ENCODE results near the gene SUCLA2. TPM values are rescaled to one million over a fixed set of nuclear protein-coding genes. Genes with fewer than 3 reads are reported as not detected.

The SUCLA2 gene
- total RNA-seq, 1 experiment from 2014 or later = 39.1 TPM

DNA sequence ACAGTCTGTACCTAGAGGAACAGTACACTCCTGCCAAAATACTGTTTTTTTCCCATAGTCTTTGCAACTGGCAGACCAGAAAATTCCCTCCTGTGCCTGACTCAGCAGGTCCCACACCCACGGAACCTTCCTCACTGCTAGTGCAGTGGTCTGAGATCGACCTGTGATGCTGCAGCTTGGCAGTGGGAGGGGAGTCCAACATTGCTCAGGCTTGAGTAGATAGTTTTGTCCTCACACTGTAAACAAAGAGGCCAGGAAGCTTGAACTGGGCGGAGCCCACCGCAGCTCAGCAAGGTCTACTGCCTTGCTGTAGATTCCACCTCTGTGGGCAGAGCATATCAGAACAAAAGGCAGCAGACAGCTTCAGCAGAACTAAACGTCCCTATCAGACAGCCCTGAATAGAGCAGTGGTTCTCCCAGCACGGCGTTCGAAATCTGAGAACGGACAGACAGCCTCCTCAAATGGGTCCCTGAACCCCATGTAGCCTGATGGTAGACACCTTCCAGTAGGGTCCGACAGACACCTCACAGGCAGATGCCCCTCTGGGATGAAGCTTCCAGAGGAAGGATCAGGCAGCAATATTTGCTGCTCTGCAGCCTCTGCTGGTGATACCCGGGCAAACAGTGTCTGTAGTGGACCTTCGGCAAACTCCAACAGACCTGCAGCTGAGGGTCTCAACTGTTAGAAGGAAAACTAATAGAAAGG, 92.7 kb downstream of the SUCLA2 start (continued):
- TF ChIP-seq, protein P1, sequence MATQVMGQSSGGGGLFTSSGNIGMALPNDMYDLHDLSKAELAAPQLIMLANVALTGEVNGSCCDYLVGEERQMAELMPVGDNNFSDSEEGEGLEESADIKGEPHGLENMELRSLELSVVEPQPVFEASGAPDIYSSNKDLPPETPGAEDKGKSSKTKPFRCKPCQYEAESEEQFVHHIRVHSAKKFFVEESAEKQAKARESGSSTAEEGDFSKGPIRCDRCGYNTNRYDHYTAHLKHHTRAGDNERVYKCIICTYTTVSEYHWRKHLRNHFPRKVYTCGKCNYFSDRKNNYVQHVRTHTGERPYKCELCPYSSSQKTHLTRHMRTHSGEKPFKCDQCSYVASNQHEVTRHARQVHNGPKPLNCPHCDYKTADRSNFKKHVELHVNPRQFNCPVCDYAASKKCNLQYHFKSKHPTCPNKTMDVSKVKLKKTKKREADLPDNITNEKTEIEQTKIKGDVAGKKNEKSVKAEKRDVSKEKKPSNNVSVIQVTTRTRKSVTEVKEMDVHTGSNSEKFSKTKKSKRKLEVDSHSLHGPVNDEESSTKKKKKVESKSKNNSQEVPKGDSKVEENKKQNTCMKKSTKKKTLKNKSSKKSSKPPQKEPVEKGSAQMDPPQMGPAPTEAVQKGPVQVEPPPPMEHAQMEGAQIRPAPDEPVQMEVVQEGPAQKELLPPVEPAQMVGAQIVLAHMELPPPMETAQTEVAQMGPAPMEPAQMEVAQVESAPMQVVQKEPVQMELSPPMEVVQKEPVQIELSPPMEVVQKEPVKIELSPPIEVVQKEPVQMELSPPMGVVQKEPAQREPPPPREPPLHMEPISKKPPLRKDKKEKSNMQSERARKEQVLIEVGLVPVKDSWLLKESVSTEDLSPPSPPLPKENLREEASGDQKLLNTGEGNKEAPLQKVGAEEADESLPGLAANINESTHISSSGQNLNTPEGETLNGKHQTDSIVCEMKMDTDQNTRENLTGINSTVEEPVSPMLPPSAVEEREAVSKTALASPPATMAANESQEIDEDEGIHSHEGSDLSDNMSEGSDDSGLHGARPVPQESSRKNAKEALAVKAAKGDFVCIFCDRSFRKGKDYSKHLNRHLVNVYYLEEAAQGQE (IDR thresholded peaks at IDR 0.05; ENCODE audit: low read depth) = no peak

DNA sequence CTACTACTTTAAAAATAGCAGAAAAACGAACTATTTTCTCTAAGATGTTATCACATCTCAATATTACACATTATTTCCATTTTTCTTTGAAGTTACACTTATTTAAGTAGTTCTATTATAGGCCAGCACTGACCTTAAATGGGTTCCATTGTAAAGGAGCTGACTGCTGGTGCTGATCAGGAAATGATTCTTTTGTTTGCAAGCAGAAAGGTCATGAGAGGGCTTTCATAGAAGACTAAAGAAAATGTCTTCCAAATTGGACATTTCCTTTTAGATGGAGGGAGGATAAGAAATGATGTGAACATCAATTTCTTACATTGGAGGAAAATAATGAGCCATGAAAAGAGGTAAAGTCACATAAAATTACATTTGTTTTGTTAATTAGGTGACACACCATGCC, 96.2 kb downstream of the SUCLA2 start:
- no peak overlapping the region for H3K4me3 ChIP-seq (replicated peaks in 1 of 2; ENCODE audit: low read depth in 1 of 2, low read length in 2 of 2)
- no peak overlapping the region for H3K4me2 ChIP-seq (ENCODE audit: low read length)
- RAD21 ChIA-PET (ENCODE audit: low non-redundant PET in 1 of 2, low total read pairs in 2 of 2, uncharacterized antibody in 2 of 2, unreplicated experiment in 2 of 2) = no interaction called here
- POLR2A ChIA-PET = no interaction called here
- no peak overlapping the region for H3K27ac ChIP-seq (ENCODE audit: low read depth, low read length)
- no peak for DNase-seq (ENCODE audit: low read depth, low spot score)
- H3K79me2 ChIP-seq (ENCODE audit: insufficient read depth, low read length) = no peaks in the 10 kb centered on the region
- no peak for TF ChIP-seq POLR2A (IDR thresholded peaks at IDR 0.05; ENCODE audit: borderline replicate concordance, extremely low read depth, insufficient read depth, insufficient read length)
- TF ChIP-seq CBX3 (IDR thresholded peaks at IDR 0.05; ENCODE audit: low read depth) = no peak
- no peak for TF ChIP-seq EZH2phosphoT487 (IDR thresholded peaks at IDR 0.05; ENCODE audit: borderline replicate concordance)
- TF ChIP-seq ZNF274 (IDR thresholded peaks at IDR 0.05; ENCODE audit: low read depth, low read length) = no peak
- TF ChIP-seq, protein P2, sequence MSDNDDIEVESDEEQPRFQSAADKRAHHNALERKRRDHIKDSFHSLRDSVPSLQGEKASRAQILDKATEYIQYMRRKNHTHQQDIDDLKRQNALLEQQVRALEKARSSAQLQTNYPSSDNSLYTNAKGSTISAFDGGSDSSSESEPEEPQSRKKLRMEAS (IDR thresholded peaks at IDR 0.05) = no peak
- no peak for TF ChIP-seq JUND (IDR thresholded peaks at IDR 0.05)
- no peak for TF ChIP-seq RAD21 (IDR thresholded peaks at IDR 0.05; ENCODE audit: low read depth)
- no peak for TF ChIP-seq SRF (IDR thresholded peaks at IDR 0.05; ENCODE audit: low read depth)
- TF ChIP-seq ZFX (IDR thresholded peaks at IDR 0.05) = no peak
- no peak for TF ChIP-seq SP1 (IDR thresholded peaks at IDR 0.05; ENCODE audit: low read depth)
- no peak overlapping the region for H3K9ac ChIP-seq (ENCODE audit: low read length)
- no peaks in the 10 kb centered on the region for H3K36me3 ChIP-seq (ENCODE audit: control insufficient read depth in 1 of 2, insufficient read depth in 2 of 2, low read length in 2 of 2)
- H3K4me1 ChIP-seq (ENCODE audit: control insufficient read depth in 1 of 2, insufficient read depth in 2 of 2, low read length in 2 of 2) = no peaks in the 10 kb centered on the region
- no peaks in the 10 kb centered on the region for H3K27me3 ChIP-seq (ENCODE audit: insufficient read depth, low read length)
- no peaks in the 10 kb centered on the region for H4K20me1 ChIP-seq (ENCODE audit: insufficient read depth)
- no peaks in the 10 kb centered on the region for H3K9me3 ChIP-seq (ENCODE audit: control insufficient read depth in 1 of 2, insufficient read depth in 1 of 2, low read depth in 1 of 2, low read length in 2 of 2)
- no peak for ATAC-seq
- no peak overlapping the region for H2AFZ ChIP-seq (ENCODE audit: low read depth, low read length, poor library complexity, severe bottlenecking)
- CTCF ChIA-PET = no interaction called here
- intact Hi-C loops (cut with micrococcal nuclease) = no loop called here
- no peaks in the 10 kb centered on the region for H3K9me2 ChIP-seq (ENCODE audit: insufficient read depth)
- no TSS peak for BruUV-seq (replicated peaks)
